K562 (cell line): ENCODE measurements around the gene MVB12B. TPM values are rescaled to one million over a fixed set of nuclear protein-coding genes. Genes with fewer than 3 reads are reported as not detected.

ENCODE experiments used
- ATAC-seq: fragments of 200-7000 bp; cut with Tn5 transposase; 3 replicates; pipeline ENCODE4 v1.9.1; 2020; ENCODE audit warnings: moderate library complexity
- BruUV-seq: library from RNA; stranded (reverse); fragments of 400-500 nt; replicated peaks from 2 replicates; lab custom pipeline; 2021; lab: Mats Ljungman, UMichigan
- CTCF ChIA-PET: fragments of 300-600 bp; formaldehyde crosslinking; extraction: SDS; loops from one replicate; lab custom pipeline; 2021; ENCODE audit warnings: low intra/inter-chr PET ratio; lab: Yijun Ruan, JAX
- POLR2A ChIA-PET: fragments of 300-600, 350-650 bp; sonication (Branson Sonifier 250); formaldehyde crosslinking; extraction: SDS; loops from one replicate; lab custom pipeline; 2021; ENCODE audit warnings: antibody characterized with exemption, inconsistent platforms; lab: Yijun Ruan, JAX
- DNase-seq, 4 experiments: peaks; one replicate each; pipeline versions ENCODE4 v3.0.0 to v3.0.0-alpha.2; 2011 to 2018; ENCODE audit warnings: low spot score in 3 of 4, mixed read lengths in 3 of 4; ENCODE audit errors: extremely low read depth in 1 of 4
- FAIRE-seq: peaks from 2 replicates; lab custom pipeline; 2011; peaks lifted over from hg19 to GRCh38; lab: Jason Lieb, UNC
- H2AFZ ChIP-seq: 2 replicates; pipeline ENCODE4 v1.6.0; 2011; ENCODE audit warnings: low read depth, low read length, control low read depth, inconsistent platforms
- H3K27ac ChIP-seq: fragments of 200-600 bp; 3 replicates; pipeline ENCODE4 v1.8.0; 2011; ENCODE audit warnings: low read depth, mild to moderate bottlenecking, control low read depth, inconsistent platforms, low read length, moderate library complexity, mixed read lengths; ENCODE audit errors: extremely low read depth
- H3K27me3 ChIP-seq, 2 experiments: fragments of 300-600 bp in 1 of 2; 2 replicates in 1 of 2; 3 replicates in 1 of 2; pipeline versions ENCODE4 v1.6.0 to v1.8.0; 2011; ENCODE audit warnings: inconsistent platforms in 2 of 2, low read length in 2 of 2, mild to moderate bottlenecking in 1 of 2, mixed read lengths in 1 of 2, moderate library complexity in 1 of 2; ENCODE audit not compliant: control insufficient read depth in 2 of 2, insufficient read depth in 2 of 2
- H3K36me3 ChIP-seq: fragments of 300-600 bp; 3 replicates; pipeline ENCODE4 v1.8.0; 2011; ENCODE audit warnings: mild to moderate bottlenecking, low read length, inconsistent platforms; ENCODE audit not compliant: control insufficient read depth, insufficient read depth
- H3K4me1 ChIP-seq, 2 experiments: fragments of 200-600 bp in 1 of 2; replicated peaks in 1 of 2; 2 replicates in 1 of 2; 3 replicates in 1 of 2; pipeline versions ENCODE4 v1.5.1 to v1.8.0; 2011; ENCODE audit warnings: inconsistent platforms in 2 of 2, low read length in 2 of 2, mild to moderate bottlenecking in 1 of 2, mixed read lengths in 1 of 2, moderate library complexity in 1 of 2; ENCODE audit not compliant: control insufficient read depth in 2 of 2, insufficient read depth in 2 of 2
- H3K4me2 ChIP-seq: 2 replicates; pipeline ENCODE4 v1.6.1; 2011; ENCODE audit warnings: low read length, control low read depth, inconsistent platforms, mixed read lengths; ENCODE audit not compliant: insufficient read depth
- H3K4me3 ChIP-seq: fragments of 200-600 bp; sonication (generic), shearing (Covaris generic); 2 replicates; pipeline ENCODE4 v1.5.1; 2016; ENCODE audit warnings: control low read depth, inconsistent platforms
- H3K79me2 ChIP-seq: fragments of 200-600 bp; 3 replicates; pipeline ENCODE4 v1.8.0; 2011; ENCODE audit warnings: low read length, inconsistent platforms; ENCODE audit not compliant: control insufficient read depth, insufficient read depth
- H3K9ac ChIP-seq, 2 experiments: 2 replicates each; pipeline versions ENCODE4 v1.6.0 to v1.6.1; 2011; ENCODE audit warnings: low read depth in 2 of 2, low read length in 2 of 2, control low read depth in 1 of 2, inconsistent platforms in 1 of 2, mild to moderate bottlenecking in 1 of 2, mixed read lengths in 1 of 2; ENCODE audit not compliant: insufficient read depth in 1 of 2
- H3K9me1 ChIP-seq: one replicate; pipeline ENCODE4 v1.6.0; 2011; ENCODE audit warnings: inconsistent platforms, mild to moderate bottlenecking, low read length, moderate library complexity; ENCODE audit not compliant: control insufficient read depth, insufficient read depth
- H3K9me3 ChIP-seq: replicated peaks from 2 replicates; pipeline ENCODE4 v1.5.1; 2011; ENCODE audit warnings: low read depth, low read length, inconsistent platforms; ENCODE audit not compliant: control insufficient read depth, insufficient read depth
- H4K20me1 ChIP-seq: replicated peaks from 2 replicates; pipeline ENCODE4 v1.6.1; 2011; ENCODE audit warnings: low read length, inconsistent platforms, mixed read lengths; ENCODE audit not compliant: control insufficient read depth, insufficient read depth
- BCL6 ChIP-seq: fragments of 250-450 bp; sonication (Bioruptor Pico); IDR thresholded peaks from 2 replicates; pipeline ENCODE4 v1.4.0; 2020
- CLOCK ChIP-seq: fragments of 250-450 bp; sonication (Bioruptor Pico); IDR thresholded peaks from 2 replicates; pipeline ENCODE4 v1.4.0; 2020; ENCODE audit warnings: mild to moderate bottlenecking, moderate library complexity, borderline replicate concordance
- GTF2A2 ChIP-seq: IDR thresholded peaks from 2 replicates; pipeline ENCODE4 v1.6.1; 2016; ENCODE audit warnings: mild to moderate bottlenecking, missing genetic modification characterization, missing compliant biosample characterization
- KDM4B ChIP-seq, 2 experiments: fragments of 450-650 bp in 1 of 2; sonication (generic) in 1 of 2; IDR thresholded peaks; 2 replicates each; pipeline ENCODE4 v1.6.1; 2016 to 2017; ENCODE audit warnings: borderline replicate concordance in 2 of 2, antibody characterized with exemption in 1 of 2, low read depth in 1 of 2, mild to moderate bottlenecking in 1 of 2
- KDM5B ChIP-seq: fragments of 200-600 bp; sonication (generic); IDR thresholded peaks from 2 replicates; pipeline ENCODE4 v1.6.1; 2012; ENCODE audit warnings: low read depth, mild to moderate bottlenecking, moderate library complexity, low read length, control low read depth, inconsistent platforms; ENCODE audit not compliant: insufficient replicate concordance
- NFYB ChIP-seq: IDR thresholded peaks from 2 replicates; pipeline ENCODE4 v1.6.1; 2011; ENCODE audit warnings: mild to moderate bottlenecking, moderate library complexity; ENCODE audit not compliant: insufficient read length; ENCODE audit errors: extremely low read depth
- NR4A1 ChIP-seq, 2 experiments: fragments of 250-450 bp in 1 of 2; fragments of 450-650 bp in 1 of 2; sonication (Bioruptor Pico) in 1 of 2; IDR thresholded peaks; 2 replicates each; pipeline versions ENCODE4 v1.4.0 to v1.6.1; 2016 to 2020; ENCODE audit warnings: mild to moderate bottlenecking in 2 of 2, missing compliant biosample characterization in 1 of 2, missing genetic modification characterization in 1 of 2, moderate library complexity in 1 of 2
- U2AF2 ChIP-seq: fragments of 200-400 bp; formaldehyde crosslinking; optimal IDR thresholded peaks from 2 replicates; pipeline ENCODE3; 2017; ENCODE audit warnings: low read depth, mild to moderate bottlenecking, low read length
- YY1 ChIP-seq, 3 experiments: IDR thresholded peaks; 2 replicates each; pipeline ENCODE4 v1.6.1; 2011; ENCODE audit warnings: low read length in 2 of 3, mild to moderate bottlenecking in 2 of 3, moderate library complexity in 2 of 3, borderline replicate concordance in 1 of 3, control low read depth in 1 of 3, low read depth in 1 of 3; ENCODE audit not compliant: insufficient read depth in 3 of 3, insufficient replicate concordance in 2 of 3, control insufficient read depth in 1 of 3, insufficient read length in 1 of 3; ENCODE audit errors: extremely low read depth in 1 of 3
- ZBTB33 ChIP-seq: sonication (generic); formaldehyde crosslinking; IDR thresholded peaks from 2 replicates; pipeline ENCODE4 v1.8.1; 2023; ENCODE audit warnings: mild to moderate bottlenecking, missing genetic modification reagents
- WGBS: fragments of 100-300 bp; shearing (Covaris generic); methylation state at CpG from one replicate; pipeline ENCODE4 v1.1.6; 2016; ENCODE audit warnings: low coverage, mixed read lengths; ENCODE audit not compliant: insufficient coverage; ENCODE audit errors: missing lambda C conversion rate; 5-methylcytosine and 5-hydroxymethylcytosine counted together
- in situ Hi-C: fragments of 300-500 bp; cut with MboI; formaldehyde crosslinking; loops from 4 replicates; pipeline ENCODE4 v1.15.0; 2018; ENCODE audit warnings: inconsistent platforms, mixed read lengths
- intact Hi-C: fragments of 100-400 bp; cut with micrococcal nuclease; formaldehyde crosslinking; loops from 2 replicates; pipeline ENCODE4 v1.14.2; 2022
- polyA plus RNA-seq, 8 experiments: library from polyadenylated mRNA; depleted of rRNA in 4 of 8; stranded (reverse) in 5 of 8; unstranded in 3 of 8; fragments of >200 nt; fragmentation: Nextera tagmentation in 2 of 8; fragmentation: Illumina TruSeq in 1 of 8; extraction: Ambion mirVana in 2 of 8; extraction: Trizol in 1 of 8; gene quantifications; 2 replicates each; pipeline versions ENCODE4 v1.2.1 to v1.2.3, GENCODE V29; 2011 to 2014; ENCODE audit warnings: inconsistent platforms in 1 of 8, missing spikeins in 1 of 8
- total RNA-seq, 7 experiments: library from RNA; depleted of rRNA in 6 of 7; stranded (reverse); fragments of >200 nt in 6 of 7; fragmentation: Illumina TruSeq in 2 of 7; extraction: Trizol in 2 of 7; gene quantifications; 2 replicates each; pipeline versions ENCODE4 v1.2.1 to v1.2.3, GENCODE V29; 2011 to 2021; ENCODE audit warnings: low replicate concordance in 1 of 7
- TF ChIP-seq, protein P1 (sequence below): fragments of 250-450 bp; sonication (Bioruptor Pico); IDR thresholded peaks from 2 replicates; pipeline ENCODE4 v1.8.0; 2021; ENCODE audit warnings: mild to moderate bottlenecking, moderate library complexity

MVB12B gene
- total and polyA plus RNA-seq, 9 of the 15 experiments (the other 6 are each of a cell fraction or from before 2014, with no cell fraction given) = not detected

DNA sequence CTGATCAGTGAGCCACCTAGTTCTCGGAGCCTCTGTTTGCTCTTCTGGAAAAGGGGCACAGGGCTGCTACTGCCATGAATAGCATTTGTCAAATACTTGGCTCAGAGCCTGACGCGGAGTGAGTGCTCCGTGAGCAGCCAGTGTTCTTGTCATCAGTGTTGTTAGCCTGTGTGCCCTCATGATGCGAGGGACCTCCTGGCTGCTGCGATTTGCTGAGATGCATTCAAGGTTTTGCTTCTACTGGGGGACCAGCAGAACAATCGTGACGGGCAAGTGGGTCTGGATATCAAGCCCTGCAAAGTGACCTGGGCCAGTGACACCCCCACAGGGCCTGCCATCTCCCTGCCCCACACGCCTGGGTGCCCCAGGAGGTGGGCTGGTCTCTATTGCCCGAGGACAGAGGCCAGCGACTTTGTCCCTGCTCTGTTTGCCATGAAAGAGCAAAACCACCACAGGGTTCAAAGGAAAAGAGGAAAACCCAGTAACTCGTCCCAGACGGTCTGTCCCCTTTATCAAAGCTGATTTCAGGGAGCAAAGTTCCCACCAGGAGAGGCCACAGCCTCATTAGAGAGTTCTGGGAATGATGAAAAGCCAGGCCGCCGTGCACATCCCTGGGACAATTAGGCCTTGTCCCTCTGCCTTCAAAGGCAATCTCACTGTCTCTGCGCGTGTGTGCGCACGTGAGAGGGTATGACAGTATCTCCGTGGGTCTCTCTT, 200.6 kb downstream of the MVB12B start (continued):
- TF ChIP-seq NFYB (no peak), BCL6 (CRISPR knock-in tag) (no peak)

- Histone ChIP-seq H3K4me2 (no peak overlapping the region), H3K9ac (no peak overlapping the region), H4K20me1 (peaks cover 5% of the 10 kb centered on the region; the same call in 1 of the 2 replicates), H3K9me1 (no peaks in the 10 kb centered on the region), H2AFZ (no peak overlapping the region), H3K4me3 (no peak overlapping the region), H3K27ac (no peak overlapping the region), H3K4me1 (no peaks in the 10 kb centered on the region), H3K36me3 (no peaks in the 10 kb centered on the region), H3K9me3 (no peaks in the 10 kb centered on the region), H3K79me2 (no peaks in the 10 kb centered on the region), H3K27me3 (peaks cover 53 to 88% of the 10 kb centered on the region in 2 experiments)
- DNase-seq (no peak), FAIRE-seq (no peak), ATAC-seq (no peak)
- in situ Hi-C loops = no loop called here
- no TSS peak for BruUV-seq
- intact Hi-C loops = no loop called here
- WGBS = 2% methylated on average over 14 of the region's 14 CpGs
- POLR2A ChIA-PET = no interaction called here
- CTCF ChIA-PET = no interaction called here
- TF ChIP-seq CLOCK (no peak), KDM5B (no peak), KDM4B (IDR thresholded peaks at IDR 0.05; ENCODE audit: borderline replicate concordance in 2 of 2, low read depth in 1 of 2) (no peak), ZBTB33 (no peak), YY1 (IDR thresholded peaks at IDR 0.05; ENCODE audit: borderline replicate concordance in 1 of 3, control insufficient read depth in 1 of 3, extremely low read depth in 1 of 3, insufficient read depth in 3 of 3, insufficient read length in 1 of 3, insufficient replicate concordance in 2 of 3, low read depth in 1 of 3, low read length in 2 of 3) (no peak), GTF2A2 (no peak), U2AF2 (no peak), NR4A1 (CRISPR knock-in tag; IDR thresholded peaks at IDR 0.05) (no peak), NR4A1 (tag; IDR thresholded peaks at IDR 0.05) (no peak)
- TF ChIP-seq, protein P1, sequence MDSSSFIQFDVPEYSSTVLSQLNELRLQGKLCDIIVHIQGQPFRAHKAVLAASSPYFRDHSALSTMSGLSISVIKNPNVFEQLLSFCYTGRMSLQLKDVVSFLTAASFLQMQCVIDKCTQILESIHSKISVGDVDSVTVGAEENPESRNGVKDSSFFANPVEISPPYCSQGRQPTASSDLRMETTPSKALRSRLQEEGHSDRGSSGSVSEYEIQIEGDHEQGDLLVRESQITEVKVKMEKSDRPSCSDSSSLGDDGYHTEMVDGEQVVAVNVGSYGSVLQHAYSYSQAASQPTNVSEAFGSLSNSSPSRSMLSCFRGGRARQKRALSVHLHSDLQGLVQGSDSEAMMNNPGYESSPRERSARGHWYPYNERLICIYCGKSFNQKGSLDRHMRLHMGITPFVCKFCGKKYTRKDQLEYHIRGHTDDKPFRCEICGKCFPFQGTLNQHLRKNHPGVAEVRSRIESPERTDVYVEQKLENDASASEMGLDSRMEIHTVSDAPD (CRISPR knock-in tag) = no peak
These were observed 201.5 kb downstream of the MVB12B start for GRCh38 chr9:126528111-126528510.
